H1 (cell line): ENCODE results near the gene ACTBL2. TPM values are rescaled to one million over a fixed set of nuclear protein-coding genes. Genes with fewer than 3 reads are reported as not detected.

Experiments
- CTCF ChIA-PET: fragments of 300-600 bp; sonication (Branson Sonifier 250); formaldehyde crosslinking; loops from one replicate; lab custom pipeline; 2021; ENCODE audit not compliant: partially characterized antibody; lab: Charles Lee
- POLR2A ChIA-PET: fragments of 300-600 bp; sonication (Branson Sonifier 250); formaldehyde crosslinking; loops from one replicate; lab custom pipeline; 2021; ENCODE audit warnings: inconsistent platforms; ENCODE audit not compliant: partially characterized antibody; lab: Charles Lee
- DNase-seq, 2 experiments: peaks; one replicate each; pipeline versions ENCODE4 v3.0.0 to v3.0.0-alpha.2; 2010 to 2022; ENCODE audit warnings: low spot score in 2 of 2, low read depth in 1 of 2, mixed read lengths in 1 of 2
- FAIRE-seq: peaks from 2 replicates; lab custom pipeline; 2011; peaks lifted over from hg19 to GRCh38; lab: Jason Lieb, UNC
- H2AFZ ChIP-seq: 2 replicates; pipeline ENCODE4 v1.8.1; 2012; ENCODE audit warnings: low read length, inconsistent platforms
- H2AK5ac ChIP-seq: 2 replicates; pipeline ENCODE4 v1.6.1; 2013; ENCODE audit warnings: low read depth, low read length
- H2BK120ac ChIP-seq: replicated peaks from 2 replicates; pipeline ENCODE3; 2013; ENCODE audit warnings: low read depth, low read length, inconsistent platforms
- H2BK12ac ChIP-seq: 2 replicates; pipeline ENCODE4 v1.6.1; 2013; ENCODE audit warnings: low read depth, low read length
- H2BK15ac ChIP-seq: 2 replicates; pipeline ENCODE4 v1.6.1; 2013; ENCODE audit warnings: low read length
- H2BK20ac ChIP-seq: 2 replicates; pipeline ENCODE4 v1.6.1; 2013; ENCODE audit warnings: low read length
- H2BK5ac ChIP-seq: 2 replicates; pipeline ENCODE4 v1.6.1; 2013; ENCODE audit warnings: low read depth, low read length
- H3K14ac ChIP-seq: 2 replicates; pipeline ENCODE4 v1.6.1; 2013; ENCODE audit warnings: inconsistent platforms; ENCODE audit not compliant: insufficient read length
- H3K18ac ChIP-seq: 2 replicates; pipeline ENCODE4 v1.6.1; 2013; ENCODE audit warnings: low read length; ENCODE audit errors: extremely low read depth
- H3K23ac ChIP-seq: 2 replicates; pipeline ENCODE4 v1.6.1; 2013; ENCODE audit warnings: inconsistent platforms; ENCODE audit not compliant: insufficient read length
- H3K23me2 ChIP-seq: 2 replicates; pipeline ENCODE4 v1.6.1; 2013; ENCODE audit warnings: low read depth, low read length
- H3K27ac ChIP-seq: 2 replicates; pipeline ENCODE4 v1.6.1; 2011; ENCODE audit warnings: low read depth, low read length, inconsistent platforms
- H3K27me3 ChIP-seq, 4 experiments: replicated peaks in 1 of 4; 1 replicate in 1 of 4; 2 replicates in 3 of 4; pipeline versions ENCODE4 v1.6.1 to v1.8.1; 2011 to 2013; ENCODE audit warnings: low read length in 3 of 4, mild to moderate bottlenecking in 3 of 4, inconsistent platforms in 2 of 4, mixed read lengths in 2 of 4, moderate library complexity in 1 of 4; ENCODE audit not compliant: control insufficient read depth in 3 of 4, insufficient read depth in 3 of 4; ENCODE audit errors: extremely low read depth in 1 of 4
- H3K36me3 ChIP-seq, 4 experiments: 2 replicates each; pipeline versions ENCODE4 v1.6.1 to v1.8.1; 2011 to 2013; ENCODE audit warnings: mild to moderate bottlenecking in 4 of 4, low read length in 3 of 4, moderate library complexity in 2 of 4, control low read depth in 1 of 4, inconsistent platforms in 1 of 4; ENCODE audit not compliant: insufficient read depth in 4 of 4, control insufficient read depth in 2 of 4
- H3K4ac ChIP-seq: replicated peaks from 2 replicates; pipeline ENCODE3; 2013; ENCODE audit warnings: low read length, low read depth, mixed read lengths, inconsistent platforms; ENCODE audit not compliant: insufficient read length
- H3K4me1 ChIP-seq, 4 experiments: replicated peaks in 1 of 4; 1 replicate in 1 of 4; 2 replicates in 3 of 4; pipeline versions ENCODE4 v1.6.1 to v1.8.1; 2011 to 2013; ENCODE audit warnings: low read length in 3 of 4, inconsistent platforms in 2 of 4, mixed read lengths in 1 of 4; ENCODE audit not compliant: insufficient read depth in 4 of 4, control insufficient read depth in 3 of 4
- H3K4me2 ChIP-seq, 2 experiments: 2 replicates each; pipeline versions ENCODE4 v1.6.1 to v1.8.1; 2011 to 2013; ENCODE audit warnings: low read depth in 2 of 2, low read length in 2 of 2, control low read depth in 1 of 2, inconsistent platforms in 1 of 2, mild to moderate bottlenecking in 1 of 2; ENCODE audit not compliant: insufficient read depth in 1 of 2
- H3K4me3 ChIP-seq, 4 experiments: fragments of 200-600, 300-600 bp in 1 of 4; sonication (generic), shearing (Covaris generic), sonication (Bioruptor Twin) in 1 of 4; 2 replicates each; pipeline versions ENCODE4 v1.5.1 to v1.8.1; 2011 to 2016; ENCODE audit warnings: low read length in 4 of 4, low read depth in 3 of 4, control low read depth in 2 of 4, inconsistent platforms in 2 of 4, mild to moderate bottlenecking in 2 of 4, mixed read lengths in 1 of 4, moderate library complexity in 1 of 4; ENCODE audit not compliant: insufficient read depth in 2 of 4; ENCODE audit errors: extremely low read depth in 1 of 4
- H3K56ac ChIP-seq: replicated peaks from 2 replicates; pipeline ENCODE3; 2013; ENCODE audit warnings: low read depth, mild to moderate bottlenecking, mixed read lengths, low read length, inconsistent platforms; ENCODE audit not compliant: insufficient read length
- H3K79me1 ChIP-seq: 2 replicates; pipeline ENCODE4 v1.6.1; 2013; ENCODE audit warnings: low read depth, low read length, control low read depth
- H3K79me2 ChIP-seq, 2 experiments: 2 replicates each; pipeline versions ENCODE4 v1.6.1 to v1.8.1; 2012 to 2013; ENCODE audit warnings: low read length in 2 of 2, mild to moderate bottlenecking in 2 of 2, inconsistent platforms in 1 of 2; ENCODE audit not compliant: insufficient read depth in 2 of 2, control insufficient read depth in 1 of 2
- H3K9ac ChIP-seq, 4 experiments: replicated peaks in 1 of 4; 1 replicate in 1 of 4; 2 replicates in 3 of 4; pipeline versions ENCODE4 v1.6.1 to v1.8.1; 2011 to 2013; ENCODE audit warnings: low read depth in 3 of 4, low read length in 3 of 4, control low read depth in 2 of 4, mild to moderate bottlenecking in 2 of 4, moderate library complexity in 2 of 4, inconsistent platforms in 1 of 4; ENCODE audit errors: extremely low read depth in 1 of 4
- H3K9me3 ChIP-seq, 2 experiments: 2 replicates each; pipeline versions ENCODE4 v1.6.1 to v1.8.1; 2012 to 2013; ENCODE audit warnings: mild to moderate bottlenecking in 2 of 2, moderate library complexity in 2 of 2, control low read depth in 1 of 2, inconsistent platforms in 1 of 2, low read depth in 1 of 2, low read length in 1 of 2, mixed read lengths in 1 of 2; ENCODE audit not compliant: insufficient read depth in 2 of 2
- H4K20me1 ChIP-seq, 2 experiments: replicated peaks in 1 of 2; 2 replicates each; pipeline versions ENCODE3 to v1.8.1; 2011 to 2013; ENCODE audit warnings: inconsistent platforms in 2 of 2, low read length in 2 of 2, mild to moderate bottlenecking in 1 of 2; ENCODE audit not compliant: insufficient read depth in 2 of 2, control insufficient read depth in 1 of 2
- H4K5ac ChIP-seq: 2 replicates; pipeline ENCODE4 v1.6.1; 2013; ENCODE audit warnings: low read length, low read depth, mixed read lengths, inconsistent platforms; ENCODE audit not compliant: insufficient read length
- H4K8ac ChIP-seq: 2 replicates; pipeline ENCODE4 v1.8.0; 2013; ENCODE audit warnings: mild to moderate bottlenecking, moderate library complexity, low read length, inconsistent platforms; ENCODE audit not compliant: insufficient read depth; ENCODE audit errors: extremely low read depth
- H4K91ac ChIP-seq: replicated peaks from 2 replicates; pipeline ENCODE3; 2013; ENCODE audit warnings: low read length, mixed read lengths, inconsistent platforms; ENCODE audit not compliant: insufficient read length
- CREB1 ChIP-seq: IDR thresholded peaks from 2 replicates; pipeline ENCODE4 v1.6.1; 2012; ENCODE audit warnings: inconsistent platforms
- CTCF ChIP-seq, 3 experiments: IDR thresholded peaks; 1 replicate in 2 of 3; 2 replicates in 1 of 3; pipeline versions ENCODE4 v1.5.1 to v1.6.1; 2011; ENCODE audit warnings: low read length in 3 of 3, mild to moderate bottlenecking in 3 of 3, inconsistent platforms in 2 of 3, low read depth in 1 of 3, moderate library complexity in 1 of 3; ENCODE audit not compliant: insufficient read depth in 1 of 3; ENCODE audit errors: control extremely low read depth in 1 of 3
- WGBS, 2 experiments: shearing (Covaris generic) in 1 of 2; methylation state at CpG; one replicate each; pipeline versions ENCODE4 v1.1.6 to v1.1.7; 2013 to 2015; ENCODE audit warnings: low lambda C conversion rate in 2 of 2, mixed read lengths in 2 of 2, inconsistent platforms in 1 of 2, low coverage in 1 of 2, missing lambda C conversion rate in 1 of 2; ENCODE audit not compliant: insufficient replicate concordance in 2 of 2, insufficient coverage in 1 of 2, insufficient read length in 1 of 2; ENCODE audit errors: extremely low coverage in 1 of 2, missing lambda C conversion rate in 1 of 2; 5-methylcytosine and 5-hydroxymethylcytosine counted together
- polyA plus RNA-seq, 7 experiments: library from polyadenylated mRNA; depleted of rRNA in 3 of 7; stranded (reverse) in 5 of 7; unstranded in 2 of 7; fragments of >200 nt in 5 of 7; fragments of 200-250 nt in 2 of 7; gene quantifications; 1 replicate in 5 of 7; 2 replicates in 1 of 7; 4 replicates in 1 of 7; pipeline versions ENCODE4 v1.2.1 to v1.2.3, GENCODE V29; 2011 to 2013; ENCODE audit warnings: missing spikeins in 2 of 7, mixed read lengths in 2 of 7
- total RNA-seq: library from RNA; stranded (reverse); fragmentation: NEBNext Ultra II Directional; extraction: Animal tissue kit (Norgen Biotek cat#: 25700); gene quantifications from 2 replicates; pipeline ENCODE4 v1.2.1, GENCODE V29; 2021
- TF ChIP-seq, protein P1 (sequence below): IDR thresholded peaks from 2 replicates; pipeline ENCODE4 v1.6.1; 2012; ENCODE audit warnings: inconsistent platforms

ACTBL2 gene
- total and polyA plus RNA-seq, 2 of the 8 experiments (the other 6 are each of a cell fraction or from before 2014, with no cell fraction given), result not detected

DNA sequence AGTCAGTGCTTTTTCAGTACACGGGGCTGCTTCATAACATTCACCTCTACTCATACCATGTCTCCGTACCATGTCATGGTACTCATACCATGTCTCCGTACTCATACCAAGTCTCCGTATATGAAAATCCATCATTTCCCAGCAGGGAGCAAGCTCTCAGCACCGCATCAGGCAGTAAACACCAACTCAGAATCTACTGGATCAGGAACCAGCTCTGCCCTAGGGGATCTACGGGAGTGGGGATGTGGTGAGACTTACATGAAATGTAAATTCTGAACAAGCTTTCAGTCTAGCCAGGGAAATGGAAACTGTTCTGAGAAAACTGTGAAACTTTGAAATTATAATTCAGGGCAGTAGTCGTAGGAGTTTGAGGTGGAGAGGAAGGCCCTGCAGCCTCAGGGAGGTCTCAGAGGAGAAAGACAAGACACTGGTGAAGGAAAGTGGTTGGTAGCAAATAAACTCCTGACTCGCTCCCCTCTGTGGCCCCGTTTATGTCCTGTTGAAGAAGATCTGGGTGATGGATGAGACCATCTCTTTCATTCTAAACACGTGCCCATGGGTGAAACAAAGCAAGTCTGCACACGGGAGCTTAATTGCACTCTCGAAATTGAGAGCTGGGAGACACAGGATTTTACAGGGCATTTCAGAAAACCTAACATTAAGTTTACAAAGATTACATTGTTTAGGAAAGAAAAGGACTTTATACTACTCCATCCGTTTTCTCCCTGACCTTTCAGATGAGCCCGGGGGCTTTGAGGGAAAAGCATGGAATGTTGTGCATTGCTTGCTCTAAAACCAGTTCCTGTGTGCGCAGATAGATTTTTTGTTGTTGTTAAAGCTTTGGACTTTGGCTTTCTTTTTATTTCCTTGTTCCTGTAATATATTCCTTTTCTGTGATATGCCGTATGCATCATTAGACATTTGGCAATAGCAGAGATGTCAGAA lies 26.8 kb downstream of the ACTBL2 start:
- Histone ChIP-seq H3K36me3 (no peaks in the 10 kb centered on the region), H2BK5ac (no peak overlapping the region), H2AFZ (no peak overlapping the region), H3K79me2 (no peaks in the 10 kb centered on the region), H3K4me1 (no peaks in the 10 kb centered on the region), H4K8ac (no peak overlapping the region), H2AK5ac (no peak overlapping the region), H3K23ac (no peak overlapping the region), H3K9me3 (no peaks in the 10 kb centered on the region), H2BK15ac (no peak overlapping the region), H3K4me2 (no peak overlapping the region), H3K79me1 (no peaks in the 10 kb centered on the region), H3K14ac (no peak overlapping the region), H3K23me2 (no peaks in the 10 kb centered on the region), H2BK120ac (no peak overlapping the region), H3K27ac (no peak overlapping the region), H4K5ac (no peak overlapping the region), H3K4ac (no peak overlapping the region), H3K18ac (no peak overlapping the region), H4K91ac (no peak overlapping the region), H3K27me3 (no peaks in the 10 kb centered on the region), H2BK20ac (no peak overlapping the region), H3K9ac (no peak overlapping the region), H3K4me3 (no peak overlapping the region), H2BK12ac (no peak overlapping the region), H3K56ac (no peak overlapping the region), H4K20me1 (no peaks in the 10 kb centered on the region)
- CTCF ChIA-PET, result interaction anchor here (0.6 to 2.0 kb wide), 6 partner anchors 14 to 154 kb away, joined by 3 to 5 read pairs (median 4); no protein-coding TSS in a partner anchor
- TF ChIP-seq, protein P1, sequence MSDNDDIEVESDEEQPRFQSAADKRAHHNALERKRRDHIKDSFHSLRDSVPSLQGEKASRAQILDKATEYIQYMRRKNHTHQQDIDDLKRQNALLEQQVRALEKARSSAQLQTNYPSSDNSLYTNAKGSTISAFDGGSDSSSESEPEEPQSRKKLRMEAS, result no peak
- TF ChIP-seq CTCF (IDR thresholded peaks at IDR 0.05; ENCODE audit: control extremely low read depth in 1 of 3, insufficient read depth in 1 of 3, low read depth in 1 of 3, low read length in 3 of 3) (no peak), CREB1 (no peak)
- 91% methylated on average over 16 of the region's 16 CpGs; no CpG with 5 or more reads in 1 of the 2 experiments for WGBS, 2 experiments
- DNase-seq (no peak), FAIRE-seq (no peak)
- POLR2A ChIA-PET, result no interaction called here
